ENCODE results near the gene CHL1. TPM values are rescaled to one million over a fixed set of nuclear protein-coding genes. Genes with fewer than 3 reads are reported as not detected.

Gene CHL1
- total RNA-seq, 1 donor from 2014 or later, result not detected

DNA sequence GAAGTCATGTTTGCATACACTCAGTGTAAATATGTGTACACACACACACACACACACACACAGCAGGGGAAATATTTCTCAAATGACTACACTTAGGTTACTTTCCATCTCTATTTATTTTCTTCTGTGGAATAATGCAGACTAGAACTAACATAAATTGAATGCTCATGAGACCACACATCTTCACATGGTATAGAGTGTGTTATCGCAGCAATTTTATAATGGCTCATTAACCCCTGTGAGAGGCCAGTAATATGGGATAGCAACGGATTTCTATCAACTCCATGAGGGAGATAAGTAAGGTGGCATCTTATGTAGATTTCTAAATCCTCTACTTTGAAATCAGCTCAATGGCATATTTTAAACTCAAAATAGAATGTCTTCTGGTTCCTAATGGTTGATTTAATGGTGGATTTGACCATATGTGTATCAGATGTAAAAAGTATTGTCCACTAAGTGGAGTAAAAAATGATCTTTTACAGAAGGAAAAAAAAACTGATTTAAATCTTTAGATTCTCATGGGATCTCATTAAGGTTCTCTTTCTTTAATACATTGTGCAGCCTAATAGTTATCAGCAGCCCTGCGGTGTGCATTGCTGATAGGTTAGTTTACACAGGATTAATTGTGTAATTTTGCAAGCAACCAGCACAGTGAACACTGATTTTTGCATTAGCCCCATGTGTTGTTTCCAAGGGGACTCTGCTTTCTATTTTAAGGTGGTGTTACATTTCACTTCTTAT, 32.0 kb downstream of the CHL1 start:
- no peak for DNase-seq (ENCODE audit: low read depth in 2 of 2)

DNA sequence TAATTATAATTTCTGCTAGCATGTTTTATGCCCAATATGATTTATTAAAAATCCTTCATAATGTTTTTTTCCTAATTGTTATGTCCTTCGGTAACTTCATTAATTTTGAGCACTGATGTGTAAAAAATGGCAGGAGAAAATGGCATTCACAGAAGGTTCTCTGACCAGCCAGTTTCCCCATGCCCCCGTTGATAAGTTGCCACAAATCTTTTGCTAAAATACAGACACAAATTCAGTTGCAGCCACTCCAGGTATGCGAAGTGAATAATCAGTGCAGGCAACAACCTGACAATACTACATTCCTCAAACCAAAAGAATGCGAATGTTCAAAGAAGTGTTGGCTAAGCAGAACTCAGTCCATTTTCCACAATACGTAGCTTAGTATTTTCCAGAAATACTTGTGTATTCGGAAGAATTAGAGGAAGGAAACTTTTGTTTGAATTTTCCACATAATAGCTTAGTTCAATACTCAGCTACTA, 32.7 kb downstream of the CHL1 start:
- no peak for DNase-seq (ENCODE audit: low read depth in 2 of 2)

DNA sequence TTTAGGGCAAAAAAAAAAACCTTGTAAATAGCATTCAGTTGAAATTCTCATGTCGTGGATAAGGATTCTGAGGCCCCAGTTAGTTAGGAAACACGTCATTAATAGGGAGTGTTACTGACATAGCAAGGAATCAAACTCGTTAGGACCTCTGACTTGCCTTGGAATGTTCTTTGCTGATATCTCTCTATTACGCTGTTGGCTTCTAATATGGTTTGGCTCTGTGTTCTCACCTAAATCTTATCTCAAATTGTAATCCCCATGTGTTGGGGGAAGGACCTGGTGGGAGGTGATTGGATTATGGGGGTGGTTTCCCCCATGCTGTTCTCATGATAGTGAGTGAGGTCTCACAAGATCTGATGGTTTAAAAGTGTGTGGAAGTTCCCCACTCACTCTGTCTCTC, 40.3 kb downstream of the CHL1 start:
- no peak for DNase-seq (ENCODE audit: low read depth in 2 of 2)

DNA sequence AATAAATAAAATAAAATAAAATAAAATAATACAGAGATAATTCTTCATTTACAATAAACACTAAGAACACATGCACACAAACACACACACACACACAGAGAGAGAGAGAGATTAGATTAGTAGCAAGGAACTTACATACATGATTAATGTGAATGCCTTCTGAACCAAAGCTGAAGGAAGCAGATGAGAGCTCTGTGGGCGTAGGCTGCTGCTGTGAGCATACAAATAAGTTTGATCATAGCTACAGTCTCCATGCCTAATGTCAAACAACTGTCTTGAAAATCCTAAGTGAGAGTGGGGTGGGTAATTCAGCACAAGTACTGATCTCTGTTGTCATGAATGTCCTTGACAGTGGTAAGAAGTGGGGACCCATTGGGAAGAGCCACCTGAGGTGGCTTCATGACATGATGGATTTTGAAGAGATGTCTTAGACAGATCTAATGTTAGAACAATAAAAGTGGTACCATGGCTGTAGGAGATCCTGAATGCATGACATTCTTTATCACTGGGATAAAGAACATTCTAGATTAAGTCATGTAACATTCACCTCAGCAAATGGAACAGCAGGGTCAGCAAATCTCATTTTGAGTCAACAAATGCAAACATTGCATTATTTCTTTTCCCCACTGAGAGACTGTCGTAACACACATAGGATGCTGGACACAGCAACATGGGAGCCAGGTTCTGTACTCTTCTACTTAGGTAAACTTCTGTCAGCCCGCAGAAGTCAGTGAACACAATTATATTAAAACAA, 46.2 kb downstream of the CHL1 start:
- DNase-seq (ENCODE audit: low read depth in 2 of 2), result no peak

DNA sequence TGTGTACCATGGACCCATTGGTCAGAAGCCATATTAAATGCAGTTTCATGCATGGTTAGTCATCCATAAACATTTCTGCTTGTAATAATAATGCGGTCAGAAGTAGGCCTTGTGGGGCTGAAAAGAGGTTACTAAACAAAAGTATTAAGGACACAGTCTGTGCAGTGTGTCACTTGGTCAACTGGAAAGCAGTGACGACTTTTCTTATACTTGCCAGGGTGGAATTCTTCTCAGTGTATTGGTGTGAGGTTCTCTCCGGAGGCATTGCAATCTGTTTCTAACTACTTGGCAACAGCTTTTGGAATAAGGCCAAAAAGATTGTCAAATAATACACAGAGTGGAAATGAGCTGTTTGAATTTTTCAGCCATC, 46.8 kb downstream of the CHL1 start:
- DNase-seq (ENCODE audit: low read depth in 2 of 2), result no peak

DNA sequence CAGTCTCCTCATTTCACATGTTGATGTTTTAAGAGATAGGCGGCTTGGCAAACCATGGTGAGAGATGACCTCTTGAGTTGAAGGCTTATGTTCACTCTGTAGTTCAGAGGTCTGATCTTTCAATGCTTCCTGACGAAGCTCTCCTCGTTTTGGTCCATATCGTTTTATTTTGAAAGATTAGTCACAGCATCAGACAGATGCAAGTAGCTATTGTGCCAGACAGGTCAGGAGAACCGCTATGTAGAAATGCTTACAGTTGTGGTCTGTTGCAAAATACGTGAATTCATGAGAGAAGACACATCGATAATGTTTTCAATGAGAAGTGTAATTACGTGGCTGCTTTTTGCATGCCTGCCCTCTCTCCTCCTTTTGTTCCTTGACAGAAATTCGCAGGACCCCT, 47.5 kb downstream of the CHL1 start:
- DNase-seq (ENCODE audit: low read depth in 2 of 2), result no peak

DNA sequence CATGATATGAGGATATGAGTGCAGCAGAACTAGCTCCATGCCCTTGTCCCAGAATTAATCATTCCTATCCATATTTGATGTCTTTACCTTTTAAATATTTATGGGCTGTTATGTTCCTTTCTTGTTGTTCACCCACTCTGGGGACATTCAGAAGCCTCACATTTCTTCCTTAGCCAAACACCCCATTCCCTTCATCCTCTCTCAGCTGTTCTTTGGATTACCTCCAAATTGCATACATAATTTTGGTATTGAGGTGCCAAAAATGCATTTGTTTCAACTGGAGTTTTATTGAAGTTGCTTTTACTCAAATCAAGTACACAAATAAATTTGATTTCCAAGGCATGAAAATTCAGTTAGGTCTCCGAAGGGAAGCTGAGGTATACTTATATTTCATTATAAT, 51.4 kb downstream of the CHL1 start:
- DNase-seq (ENCODE audit: low read depth in 2 of 2), result no peak

DNA sequence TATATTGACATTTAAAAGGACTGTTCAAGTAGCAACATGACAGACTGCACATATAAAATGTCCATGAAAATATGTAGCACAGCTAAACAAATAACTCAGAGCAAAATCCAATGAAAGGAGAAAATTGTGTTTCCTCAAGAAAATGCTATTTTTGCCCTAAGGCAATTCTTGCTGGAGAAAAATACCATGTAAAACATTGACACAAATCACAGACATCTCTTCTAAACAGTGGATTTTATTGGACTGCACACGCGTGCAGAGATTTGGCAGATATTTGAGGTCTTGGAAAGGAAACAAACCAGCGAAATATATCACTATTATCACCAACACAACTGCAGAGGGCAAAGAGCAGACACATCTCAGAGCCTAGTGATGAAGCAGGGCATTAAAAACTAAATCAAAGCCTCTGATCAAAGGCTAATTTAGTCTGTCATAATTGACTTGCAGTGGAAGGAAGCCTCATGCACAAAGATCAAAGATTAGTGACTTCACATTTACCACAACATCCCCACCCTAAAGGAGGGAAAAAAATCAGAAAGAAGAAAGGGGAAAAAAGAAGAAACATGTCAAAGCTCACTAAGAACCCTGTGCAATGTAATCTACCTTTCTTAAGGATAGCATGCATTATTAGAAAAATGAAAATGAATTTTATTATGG, 52.4 kb downstream of the CHL1 start:
- DNase-seq (ENCODE audit: low read depth in 2 of 2), result no peak

DNA sequence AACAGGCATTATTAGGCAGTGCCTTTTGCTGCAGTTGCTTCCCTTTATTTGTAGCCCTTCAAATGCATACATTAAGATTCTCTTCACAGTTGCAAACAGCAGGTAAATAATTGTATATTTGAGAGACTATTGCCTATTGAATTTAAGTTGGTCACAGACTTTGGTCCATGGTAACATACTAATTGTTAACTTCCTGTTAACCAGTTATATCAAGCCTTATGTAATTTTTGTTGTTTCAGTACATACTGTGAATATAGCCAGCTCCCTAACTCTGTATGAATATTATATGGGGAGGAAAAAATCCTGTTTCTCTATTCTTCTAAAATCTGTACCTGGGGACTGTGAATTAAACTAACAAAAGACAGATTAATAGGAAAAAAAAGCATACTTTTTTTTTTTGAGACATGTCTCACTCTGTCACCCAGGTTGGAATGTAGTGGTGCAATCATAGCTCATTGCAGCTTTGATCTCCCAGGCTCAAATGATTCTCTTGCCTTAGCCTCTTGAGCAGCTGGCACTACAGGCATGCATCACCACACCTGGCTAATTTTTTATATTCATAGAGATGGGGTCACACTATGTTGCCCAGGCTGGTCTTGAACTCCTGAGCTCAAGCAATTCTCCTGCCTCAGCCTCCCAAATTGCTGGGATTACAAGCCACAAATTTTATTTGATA, 53.2 kb downstream of the CHL1 start:
- no peak for DNase-seq (ENCODE audit: low read depth in 2 of 2)

DNA sequence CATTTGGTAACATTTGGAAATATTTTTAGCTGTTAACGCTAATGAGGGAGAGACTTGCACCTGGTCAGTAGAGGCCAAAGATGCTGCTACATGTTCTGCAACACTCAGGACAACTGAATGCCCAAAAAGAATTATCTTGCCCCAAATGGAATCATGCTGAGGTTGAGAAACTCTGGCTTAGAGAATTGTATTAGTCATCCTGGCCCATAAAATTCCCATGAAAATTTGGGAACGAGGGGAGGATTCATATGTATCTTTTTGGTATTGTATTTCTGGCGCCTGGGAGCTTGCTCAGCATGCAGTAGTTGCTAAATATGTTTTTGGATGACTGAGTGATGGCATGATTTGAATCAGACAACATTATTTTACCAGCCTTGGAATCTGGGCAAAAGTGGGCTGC, 59.9 kb downstream of the CHL1 start:
- no peak for DNase-seq (ENCODE audit: low read depth in 2 of 2)

DNA sequence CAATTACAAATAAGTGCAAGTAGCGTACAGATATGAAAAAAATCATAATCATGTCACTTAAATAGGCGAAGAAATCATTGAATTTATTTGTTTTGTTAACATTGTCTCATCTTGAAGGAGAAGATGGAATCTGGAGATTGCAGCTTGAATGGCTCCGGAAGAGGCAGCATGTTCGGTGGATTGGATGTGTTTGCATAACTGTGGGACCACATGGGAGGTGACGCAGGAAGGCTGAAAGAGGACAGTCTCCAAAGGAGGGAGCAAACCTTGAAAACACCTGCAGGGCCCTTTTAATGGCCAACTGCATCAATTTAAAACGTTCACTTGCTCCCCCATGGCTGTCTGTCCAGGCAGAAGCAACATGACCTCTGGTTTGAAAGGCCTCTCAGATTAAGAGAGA, 61.3 kb downstream of the CHL1 start:
- DNase-seq (ENCODE audit: low read depth in 2 of 2), result no peak

DNA sequence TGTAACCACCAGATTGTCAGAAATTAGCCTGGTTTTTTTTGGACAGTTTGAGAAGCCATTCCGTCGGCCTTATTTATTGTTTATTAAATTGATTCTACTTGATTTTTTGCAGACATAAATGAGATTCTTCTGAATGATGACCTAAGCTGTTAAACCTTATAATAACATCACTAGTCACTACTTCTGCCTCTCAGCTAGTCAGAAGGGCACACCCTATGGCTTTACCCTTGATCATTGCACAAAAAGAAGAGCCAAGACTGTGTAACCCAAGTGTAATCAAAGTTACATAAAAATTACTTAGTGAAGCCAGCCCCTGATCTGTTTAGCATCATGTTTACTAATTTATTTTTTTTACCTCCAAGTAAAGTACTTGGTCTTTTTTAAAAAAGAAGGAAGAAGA, 64.3 kb downstream of the CHL1 start:
- no peak for DNase-seq (ENCODE audit: low read depth in 2 of 2)

DNA sequence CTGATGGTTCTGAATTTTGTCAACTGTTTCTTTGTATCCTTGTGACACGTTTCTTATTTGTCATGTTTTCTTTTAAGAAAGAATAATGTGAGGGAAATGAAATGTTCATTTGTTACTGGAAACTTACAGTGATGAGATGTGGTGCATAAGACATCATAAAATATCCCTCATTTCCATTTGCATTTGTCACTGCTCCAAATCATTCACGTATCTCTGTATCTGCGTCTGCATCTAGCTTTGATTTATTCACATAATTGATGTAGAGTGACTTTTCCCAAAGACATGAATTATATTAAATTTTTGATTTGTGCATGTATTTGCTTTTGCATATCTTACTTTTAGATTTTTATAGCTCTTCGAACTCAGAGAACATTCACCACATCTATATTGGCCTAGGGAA, 66.8 kb downstream of the CHL1 start:
- DNase-seq (ENCODE audit: low read depth in 2 of 2), result no peak

DNA sequence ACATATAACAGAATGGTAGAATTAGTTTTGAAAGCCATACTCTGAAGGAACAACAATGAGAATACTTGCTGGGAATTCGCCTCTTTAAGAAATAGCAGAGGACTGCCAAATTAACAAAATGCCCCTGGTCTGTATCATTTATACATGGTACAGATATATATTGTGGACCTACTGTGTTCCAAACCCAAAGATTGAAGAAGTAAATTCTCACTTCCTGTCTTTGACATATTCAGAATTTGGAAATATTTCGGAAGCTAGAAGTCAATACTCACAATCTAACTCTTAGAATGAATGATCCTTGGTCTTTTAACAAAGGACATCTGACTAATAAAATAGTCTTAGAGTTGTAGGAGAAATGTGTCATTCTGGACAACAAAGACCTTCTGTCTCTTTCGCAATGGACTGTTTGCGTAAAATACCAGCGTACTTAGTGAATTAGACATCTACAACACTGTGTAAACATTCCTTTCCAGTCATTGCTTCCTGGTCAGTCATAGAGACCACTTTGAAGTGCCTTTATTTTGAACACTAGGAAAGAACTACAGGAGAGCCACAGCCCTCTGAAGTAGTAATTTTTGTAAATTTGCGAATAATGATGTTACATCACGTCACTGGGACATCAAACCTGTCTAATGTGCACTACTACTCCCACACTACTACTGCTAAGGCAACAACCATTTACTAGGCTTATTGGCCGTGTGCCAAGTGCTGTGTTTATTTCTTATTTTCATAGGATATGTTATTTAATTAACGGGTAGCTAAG, 68.0 kb downstream of the CHL1 start:
- no peak for DNase-seq (ENCODE audit: low read depth in 2 of 2)

DNA sequence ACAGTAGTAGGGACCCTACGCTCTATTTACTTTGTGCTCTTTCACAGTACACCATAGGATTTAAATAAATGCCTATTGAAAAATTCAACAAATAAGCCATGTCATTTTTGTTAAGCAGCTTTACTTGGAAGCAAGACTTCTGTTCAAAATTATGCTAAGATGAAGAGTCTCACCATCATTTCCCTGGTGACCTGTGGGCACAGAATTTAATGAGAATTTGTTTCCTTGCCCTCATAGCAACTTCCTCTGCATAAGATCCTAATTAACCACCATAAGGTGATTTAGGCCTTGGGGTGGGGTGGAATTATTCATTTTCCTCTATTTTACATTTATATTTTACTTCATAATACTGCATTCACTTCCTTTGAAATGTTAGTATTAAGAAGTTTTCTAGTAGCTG, 70.5 kb downstream of the CHL1 start:
- no peak for DNase-seq (ENCODE audit: low read depth in 2 of 2)

DNA sequence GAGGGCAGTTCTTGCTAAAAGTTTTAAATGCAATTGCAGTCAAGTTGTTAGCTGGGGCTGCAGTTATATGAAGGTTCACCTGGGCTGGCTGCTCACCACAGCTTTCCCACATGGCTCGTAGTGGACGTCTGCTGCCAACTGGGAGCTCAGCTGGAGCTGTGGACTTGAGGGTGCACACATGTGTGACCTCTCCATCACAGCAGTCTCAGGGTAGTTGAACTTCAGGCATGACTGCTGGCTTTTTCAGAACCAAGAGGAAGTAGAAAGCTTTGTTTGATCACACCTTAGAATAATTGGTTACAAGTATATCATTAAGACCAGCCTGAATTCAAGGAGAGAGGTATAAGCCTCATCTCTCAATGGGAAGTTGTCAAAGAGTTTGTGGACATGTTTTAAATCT, 74.1 kb downstream of the CHL1 start:
- DNase-seq (ENCODE audit: low read depth in 2 of 2), result no peak

DNA sequence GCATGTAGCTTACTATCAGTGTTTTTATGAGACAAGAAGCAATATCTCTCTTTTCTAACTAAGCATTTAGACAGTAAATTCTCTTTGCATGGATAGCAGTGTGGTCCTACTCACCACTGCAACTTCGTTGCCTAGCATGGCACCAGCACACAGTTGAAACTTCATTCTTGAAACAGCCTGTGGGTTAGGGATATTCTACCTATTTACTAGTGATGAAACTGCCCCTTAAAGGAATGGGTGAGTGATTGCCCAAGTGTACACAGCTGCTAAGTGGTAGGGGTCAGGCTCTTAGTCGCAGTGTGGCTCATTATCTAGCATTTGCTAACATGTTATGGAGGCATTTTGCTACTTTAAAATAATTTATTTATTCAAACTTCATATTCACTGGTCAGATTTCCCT, 78.4 kb downstream of the CHL1 start:
- no peak for DNase-seq (ENCODE audit: low read depth in 2 of 2)

DNA sequence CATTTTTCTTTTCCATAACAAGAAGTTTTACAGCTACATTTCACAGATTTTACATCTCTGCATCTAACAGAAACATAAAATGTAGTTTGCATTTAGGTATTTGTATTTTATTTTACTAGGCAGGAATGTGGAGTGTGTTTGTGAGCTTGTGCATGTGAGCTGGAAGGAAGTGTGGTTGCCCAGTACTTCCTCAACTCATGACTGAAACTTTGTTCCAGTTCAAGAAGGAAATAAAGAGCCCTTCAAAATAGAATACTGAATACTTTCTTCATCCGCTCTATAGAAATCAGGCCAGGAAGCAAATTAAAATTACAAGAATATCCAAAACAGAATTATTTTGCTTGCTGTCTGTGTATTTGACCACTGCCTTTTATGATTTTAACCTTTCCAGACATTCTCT, 81.3 kb downstream of the CHL1 start:
- DNase-seq (ENCODE audit: low read depth in 2 of 2), result no peak

DNA sequence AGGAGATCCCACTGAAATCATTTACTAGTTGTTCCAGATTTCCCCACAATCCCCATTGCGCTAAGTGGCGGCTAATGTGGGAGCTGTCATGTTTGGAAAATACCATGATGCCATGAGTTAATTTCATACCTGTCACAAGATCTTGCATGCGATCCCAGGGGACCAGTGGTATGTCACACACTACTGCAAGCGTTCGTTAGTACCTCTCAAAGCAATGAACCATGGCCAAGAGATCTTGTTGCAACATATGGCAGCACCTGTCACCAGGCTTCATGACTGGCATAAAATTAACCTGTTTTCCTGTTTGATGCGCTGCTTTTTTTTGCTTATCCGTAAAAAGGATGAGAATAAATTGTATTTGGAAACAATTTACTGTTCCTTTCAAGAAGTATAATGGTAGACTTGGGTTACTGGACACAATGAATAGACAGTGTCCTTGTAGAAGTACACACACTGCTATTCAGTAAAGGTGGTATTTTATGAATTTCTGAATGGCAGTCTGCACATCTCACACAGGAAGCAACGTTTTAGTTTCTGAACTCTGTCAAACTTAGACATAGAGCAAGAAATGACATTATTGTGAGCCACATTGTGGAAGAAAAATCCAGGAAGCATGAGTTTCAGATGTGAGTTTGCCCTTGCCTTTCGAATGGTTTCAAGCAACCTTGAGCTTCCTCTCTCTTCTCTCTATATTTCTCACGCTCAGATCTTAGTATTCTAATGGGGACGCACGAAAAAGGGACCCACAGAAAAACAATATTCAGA, 81.9 kb downstream of the CHL1 start:
- DNase-seq (ENCODE audit: low read depth in 2 of 2), result no peak

DNA sequence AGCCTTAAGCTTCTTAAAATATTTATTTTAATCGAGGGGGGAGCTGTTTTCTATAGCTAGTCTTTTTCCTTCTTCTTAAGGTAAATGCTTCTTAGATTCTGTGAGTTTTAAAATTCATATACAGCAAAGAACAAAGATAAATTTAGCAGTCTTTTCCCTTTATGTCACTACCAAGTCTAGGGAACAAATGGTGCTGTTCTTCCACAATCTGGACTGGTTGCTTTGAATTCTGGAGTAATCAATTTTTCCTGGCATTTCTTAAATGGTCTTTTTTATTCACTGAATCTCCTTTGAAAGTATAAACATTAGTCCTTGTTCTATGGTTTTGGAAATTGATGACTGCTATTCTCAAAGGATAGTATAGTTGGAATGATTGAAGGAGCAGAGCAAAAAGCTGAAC, 82.8 kb downstream of the CHL1 start:
- no peak for DNase-seq (ENCODE audit: low read depth in 2 of 2)

DNA sequence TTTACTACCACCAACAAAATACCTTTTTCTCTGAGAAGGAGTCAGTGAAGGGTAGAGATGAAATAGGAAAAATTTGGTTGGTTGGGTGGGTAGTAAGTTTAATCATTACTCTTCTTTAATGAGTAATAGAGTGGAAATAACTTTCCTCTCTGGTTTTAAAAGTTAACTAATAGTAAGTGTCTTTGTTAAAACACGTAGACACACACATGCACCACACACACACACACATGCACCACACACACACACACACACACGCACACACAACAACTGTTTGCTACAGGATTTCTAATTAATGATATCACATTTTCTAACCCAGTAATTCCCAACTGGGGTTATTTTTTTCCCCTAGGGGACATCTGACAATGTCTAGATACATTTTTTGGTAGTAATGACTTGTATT, 84.1 kb downstream of the CHL1 start:
- DNase-seq (ENCODE audit: low read depth in 2 of 2), result no peak
